ENCODE results near the gene PAOX.

PAOX gene

GRCh38 chr10:133336577-133337369 is 42.3 kb upstream of the PAOX start, which contains the start of gene CALY:
Gene CALY, minus strand, starts transcription at chr10:133336896. Its CDS starts 7,907 bp downstream, at chr10:133328989.
- TF ChIP-seq CTCF (IDR thresholded peaks at IDR 0.05; ENCODE audit: borderline replicate concordance, insufficient read depth, low read depth, low read length), result no peak
- no peak within 1 kb of the TSS for H3K4me3 ChIP-seq (ENCODE audit: low read depth, low read length)

- no peak overlapping the region for H3K4me3 ChIP-seq (ENCODE audit: low read depth, low read length)
- TF ChIP-seq CTCF (IDR thresholded peaks at IDR 0.05; ENCODE audit: borderline replicate concordance, insufficient read depth, low read depth, low read length), result no peak
Observed at GRCh38 chr10:133337370-133337725, 41.7 kb upstream of the PAOX start.

- H3K4me3 ChIP-seq (ENCODE audit: low read depth, low read length), result no peak overlapping the region
- TF ChIP-seq CTCF (IDR thresholded peaks at IDR 0.05; ENCODE audit: borderline replicate concordance, insufficient read depth, low read depth, low read length), result no peak
Observed at GRCh38 chr10:133338080-133339071, 40.7 kb upstream of the PAOX start.

- no peak overlapping the region for H3K4me3 ChIP-seq (ENCODE audit: low read depth, low read length)
- no peak for TF ChIP-seq CTCF (IDR thresholded peaks at IDR 0.05; ENCODE audit: borderline replicate concordance, insufficient read depth, low read depth, low read length)
Observed at GRCh38 chr10:133339708-133340380, 39.2 kb upstream of the PAOX start.

GRCh38 chr10:133341983-133342382 is 37.1 kb upstream of the PAOX start:
- TF ChIP-seq CTCF (IDR thresholded peaks at IDR 0.05; ENCODE audit: borderline replicate concordance, insufficient read depth, low read depth, low read length), result no peak
- no peak overlapping the region for H3K4me3 ChIP-seq (ENCODE audit: low read depth, low read length)

GRCh38 chr10:133342942-133343341 is 36.1 kb upstream of the PAOX start:
- no peak for TF ChIP-seq CTCF (IDR thresholded peaks at IDR 0.05; ENCODE audit: borderline replicate concordance, insufficient read depth, low read depth, low read length)
- H3K4me3 ChIP-seq (ENCODE audit: low read depth, low read length), result no peak overlapping the region

Measured in GM12875 (cell line).